Measurements from ENCODE around the gene CNIH4.
"Not testable (repeated sequence)": the region's sequence is repeated elsewhere in the genome, so short reads cannot be mapped to it uniquely, and the experiment has no call there.

The CNIH4 gene

GRCh38 chr1:224356685-224357625, at the start of gene CNIH4:
TSS of gene CNIH4 (plus strand) at chr1:224356879. CDS start at chr1:224356925, 46 bp downstream.
- peak; percentile 78 to 87 for DNase-seq (ENCODE audit: low read depth in 2 of 2)

- no peak for DNase-seq (ENCODE audit: low read depth in 2 of 2)
These were observed 48.6 kb upstream of the CNIH4 start for GRCh38 chr1:224308064-224308463.

- not testable (repeated sequence) for DNase-seq (ENCODE audit: low read depth in 2 of 2)
These were observed 45.2 kb upstream of the CNIH4 start for GRCh38 chr1:224311503-224311902.

- DNase-seq (ENCODE audit: low read depth in 2 of 2), result no peak
These were observed 44.7 kb upstream of the CNIH4 start for GRCh38 chr1:224312025-224312424.

GRCh38 chr1:224317383-224318045, 39.2 kb upstream of the CNIH4 start:
- no peak for DNase-seq (ENCODE audit: low read depth in 2 of 2)

GRCh38 chr1:224321706-224322105, 35.0 kb upstream of the CNIH4 start:
- DNase-seq (ENCODE audit: low read depth in 2 of 2), result no peak

- DNase-seq (ENCODE audit: low read depth in 2 of 2), result no peak
These were observed 30.7 kb upstream of the CNIH4 start for GRCh38 chr1:224325959-224326358.

- no peak for DNase-seq (ENCODE audit: low read depth in 2 of 2)
These were observed 28.0 kb upstream of the CNIH4 start for GRCh38 chr1:224328644-224329043.

- DNase-seq (ENCODE audit: low read depth in 2 of 2), result no peak
These were observed 27.2 kb upstream of the CNIH4 start for GRCh38 chr1:224329484-224329841.

GRCh38 chr1:224329842-224330753, 26.6 kb upstream of the CNIH4 start, which contains the start of gene NVL:
TSS of gene NVL (minus strand) at chr1:224330172. CDS start at chr1:224330127, 45 bp downstream.
- peak; percentile 64 to 73 for DNase-seq (ENCODE audit: low read depth in 2 of 2)

GRCh38 chr1:224331326-224331725, 25.4 kb upstream of the CNIH4 start:
- no peak for DNase-seq (ENCODE audit: low read depth in 2 of 2)

GRCh38 chr1:224331824-224332223, 24.9 kb upstream of the CNIH4 start:
- no peak for DNase-seq (ENCODE audit: low read depth in 2 of 2)

GRCh38 chr1:224333309-224333926, 23.3 kb upstream of the CNIH4 start:
- no peak for DNase-seq (ENCODE audit: low read depth in 2 of 2)

GRCh38 chr1:224333939-224334786, 22.5 kb upstream of the CNIH4 start:
- DNase-seq (ENCODE audit: low read depth in 2 of 2), result no peak

GRCh38 chr1:224338150-224338838, 18.4 kb upstream of the CNIH4 start:
- no peak for DNase-seq (ENCODE audit: low read depth in 2 of 2)

- DNase-seq (ENCODE audit: low read depth in 2 of 2), result no peak
These were observed 17.1 kb upstream of the CNIH4 start for GRCh38 chr1:224339442-224340033.

- DNase-seq (ENCODE audit: low read depth in 2 of 2), result not testable (repeated sequence)
These were observed 16.0 kb upstream of the CNIH4 start for GRCh38 chr1:224340453-224341384.

- no peak for DNase-seq (ENCODE audit: low read depth in 2 of 2)
These were observed 13.0 kb upstream of the CNIH4 start for GRCh38 chr1:224343679-224344078.

Measured in stimulated activated CD4-positive, alpha-beta T cell treated with anti-CD3 and anti-CD28 coated beads, Interleukin-12 subunit alpha, Interleukin-12 subunit beta, amount 100 ng/mL, for 24 hours (primary cell).